AG04450 (cell line): Measurements from ENCODE around the gene APOC3. TPM values are rescaled to one million over a fixed set of nuclear protein-coding genes. Genes with fewer than 3 reads are reported as not detected.
A peak's percentile ranks its signal among the peaks of the same experiment; 100 is the strongest.

Experiments used
- CTCF ChIA-PET: fragments of 300-600, 350-600 bp; formaldehyde crosslinking; extraction: SDS; loops from one replicate; lab custom pipeline; 2022; ENCODE audit warnings: antibody characterized with exemption, inconsistent platforms; lab: Charles Lee
- POLR2A ChIA-PET: fragments of 350-600 bp; formaldehyde crosslinking; extraction: SDS; loops from one replicate; lab custom pipeline; 2021; ENCODE audit warnings: antibody characterized with exemption, inconsistent platforms; lab: Yijun Ruan, JAX
- DNase-seq: peaks from one replicate; pipeline ENCODE4 v3.0.0-alpha.2; 2011; ENCODE audit warnings: low read depth, low spot score
- H3K27ac ChIP-seq: one replicate; pipeline ENCODE4 v1.5.1; 2012; ENCODE audit warnings: low read depth, low read length, control low read depth
- H3K27me3 ChIP-seq: one replicate; pipeline ENCODE4 v1.6.0; 2012; ENCODE audit warnings: low read length; ENCODE audit not compliant: control insufficient read depth, insufficient read depth
- H3K4me3 ChIP-seq: 2 replicates; pipeline ENCODE4 v1.5.1; 2011; ENCODE audit warnings: mild to moderate bottlenecking, low read depth, low read length, control low read depth
- H3K9me3 ChIP-seq: 2 replicates; pipeline ENCODE4 v1.5.1; 2012; ENCODE audit warnings: low read length; ENCODE audit not compliant: control insufficient read depth, insufficient read depth
- polyA plus RNA-seq: library from polyadenylated mRNA; depleted of rRNA; stranded (reverse); fragments of >200 nt; gene quantifications from 2 replicates; pipeline ENCODE4 v1.2.3, GENCODE V29; 2011
- TF ChIP-seq, protein P1 (sequence below): IDR thresholded peaks from 2 replicates; pipeline ENCODE4 v1.5.1; 2011; ENCODE audit warnings: low read depth, low read length, control low read depth, inconsistent platforms

Gene APOC3
- polyA plus RNA-seq, 1 experiment: not detected

DNA sequence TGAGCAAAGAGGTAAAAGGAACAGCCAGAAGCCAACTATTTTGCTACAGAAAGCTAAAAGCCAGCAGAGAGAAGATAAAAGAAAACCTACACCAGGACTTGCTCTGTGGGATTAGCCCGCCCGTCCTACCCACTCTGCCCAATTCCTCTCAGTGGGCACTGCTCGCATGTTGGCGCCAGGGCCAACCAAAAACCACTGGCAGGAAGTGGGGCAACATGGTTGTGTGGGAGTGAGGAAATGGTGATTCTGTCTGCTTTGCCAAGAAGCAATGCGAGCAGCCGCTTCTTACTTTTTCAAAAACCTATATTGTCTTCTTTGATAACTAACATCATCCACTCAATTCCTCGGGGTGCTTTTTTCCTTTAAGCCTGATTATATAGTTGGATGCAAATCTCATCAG is 21.9 kb downstream of the APOC3 start:
- TF ChIP-seq, protein P1, sequence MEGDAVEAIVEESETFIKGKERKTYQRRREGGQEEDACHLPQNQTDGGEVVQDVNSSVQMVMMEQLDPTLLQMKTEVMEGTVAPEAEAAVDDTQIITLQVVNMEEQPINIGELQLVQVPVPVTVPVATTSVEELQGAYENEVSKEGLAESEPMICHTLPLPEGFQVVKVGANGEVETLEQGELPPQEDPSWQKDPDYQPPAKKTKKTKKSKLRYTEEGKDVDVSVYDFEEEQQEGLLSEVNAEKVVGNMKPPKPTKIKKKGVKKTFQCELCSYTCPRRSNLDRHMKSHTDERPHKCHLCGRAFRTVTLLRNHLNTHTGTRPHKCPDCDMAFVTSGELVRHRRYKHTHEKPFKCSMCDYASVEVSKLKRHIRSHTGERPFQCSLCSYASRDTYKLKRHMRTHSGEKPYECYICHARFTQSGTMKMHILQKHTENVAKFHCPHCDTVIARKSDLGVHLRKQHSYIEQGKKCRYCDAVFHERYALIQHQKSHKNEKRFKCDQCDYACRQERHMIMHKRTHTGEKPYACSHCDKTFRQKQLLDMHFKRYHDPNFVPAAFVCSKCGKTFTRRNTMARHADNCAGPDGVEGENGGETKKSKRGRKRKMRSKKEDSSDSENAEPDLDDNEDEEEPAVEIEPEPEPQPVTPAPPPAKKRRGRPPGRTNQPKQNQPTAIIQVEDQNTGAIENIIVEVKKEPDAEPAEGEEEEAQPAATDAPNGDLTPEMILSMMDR: no peak
- Histone ChIP-seq H3K9me3 (no peaks in the 10 kb centered on the region), H3K27me3 (no peaks in the 10 kb centered on the region), H3K27ac (peak overlapping the region; percentile 39), H3K4me3 (no peak overlapping the region)
- DNase-seq: no peak
- ChIA-PET POLR2A (no interaction called here), CTCF (interaction anchor here (1.1 to 3.3 kb wide), 4 partner anchors 15 to 254 kb away, joined by 4 to 22 read pairs (median 6); partner anchors contain the start of gene APOA5)

DNA sequence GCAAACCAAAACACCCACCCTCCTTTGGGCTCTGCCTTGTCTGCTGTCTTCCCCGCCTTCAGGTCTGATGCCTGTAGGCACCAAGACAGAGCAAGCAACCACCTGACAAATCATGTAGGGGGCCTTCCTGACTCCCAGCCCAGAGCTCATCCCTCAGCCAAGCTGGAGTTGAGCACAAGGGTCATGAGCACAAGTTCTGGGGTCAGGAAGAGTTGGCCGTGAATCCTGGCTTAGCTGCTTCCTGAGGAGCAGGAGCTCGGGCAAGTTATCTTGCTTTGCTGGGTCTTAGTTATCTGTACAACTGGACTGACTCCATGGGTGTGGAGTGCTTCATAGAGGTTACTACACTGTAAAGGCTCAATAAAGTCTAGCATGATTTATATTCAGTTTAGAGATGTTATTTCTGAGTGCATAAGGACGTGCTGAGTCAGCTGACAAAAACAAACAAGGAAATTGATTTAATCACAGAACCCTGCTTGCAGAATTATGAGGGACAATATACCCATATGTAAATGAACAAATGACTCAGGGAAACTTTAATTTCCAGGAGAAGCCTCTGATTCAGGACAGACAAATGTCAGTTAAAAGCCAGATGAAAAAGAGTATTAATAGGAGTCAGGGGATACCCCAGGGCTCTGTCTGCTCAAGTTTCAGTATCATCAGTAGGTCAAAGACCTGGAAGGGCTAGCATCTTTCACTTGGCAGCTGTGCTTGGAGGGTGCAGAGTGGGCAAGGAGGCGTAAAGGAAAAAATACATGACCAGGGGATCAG is 22.7 kb downstream of the APOC3 start:
- CTCF ChIA-PET: interaction anchor here (1.0 to 3.5 kb wide), 5 partner anchors 12 to 254 kb away, joined by 3 to 22 read pairs (median 8); partner anchors contain the start of gene APOA5
- no peak overlapping the region for H3K4me3 ChIP-seq
- peak overlapping the region; percentile 39 for H3K27ac ChIP-seq
- POLR2A ChIA-PET: interaction anchor here (1.0 to 1.3 kb wide), 3 partner anchors 9 to 30 kb away, joined by 3 to 5 read pairs (median 4); partner anchors contain the start of gene APOA4
- DNase-seq: no peak
- H3K27me3 ChIP-seq: no peaks in the 10 kb centered on the region
- TF ChIP-seq, protein P1: no peak
- H3K9me3 ChIP-seq: no peaks in the 10 kb centered on the region

DNA sequence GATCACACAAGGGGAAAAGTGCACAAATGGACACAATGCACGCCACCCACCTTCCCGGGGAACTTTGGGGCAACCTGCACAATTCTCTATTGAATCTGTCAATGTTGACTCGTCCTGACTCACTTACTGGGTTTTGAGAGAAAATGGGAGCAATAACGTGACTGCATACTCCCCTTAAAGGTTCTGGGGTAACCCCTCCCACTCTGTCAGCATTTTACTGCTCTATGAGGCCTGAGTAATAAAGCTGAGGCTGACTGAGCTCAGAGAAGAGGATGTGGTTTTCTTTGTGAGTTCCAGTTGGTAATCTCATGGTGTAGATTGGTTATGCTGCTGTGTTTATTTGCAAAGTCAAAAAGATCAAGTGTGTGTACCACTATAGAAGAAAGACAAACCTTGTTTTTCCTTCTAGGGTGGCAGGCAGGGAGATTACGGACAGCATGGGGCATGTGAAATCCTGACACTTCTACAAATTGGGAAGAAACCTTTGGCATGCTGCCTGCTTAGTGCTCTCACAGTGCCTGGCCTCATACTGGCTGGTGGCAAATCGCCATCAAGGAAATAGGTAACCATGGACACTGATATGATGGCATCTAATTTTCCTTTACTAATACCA is 23.9 kb downstream of the APOC3 start:
- Histone ChIP-seq H3K27me3 (no peaks in the 10 kb centered on the region), H3K9me3 (no peaks in the 10 kb centered on the region), H3K4me3 (no peak overlapping the region), H3K27ac (peak overlapping the region; percentile 69)
- POLR2A ChIA-PET: interaction anchor here (0.6 to 1.3 kb wide), 6 partner anchors 8 to 290 kb away, joined by 3 to 7 read pairs (median 4); partner anchors contain the start of gene APOA4
- TF ChIP-seq, protein P1: no peak
- CTCF ChIA-PET: interaction anchor here (1.0 to 3.5 kb wide), 7 partner anchors 13 to 252 kb away, joined by 3 to 22 read pairs (median 4); partner anchors contain the start of gene APOA5
- DNase-seq: peak; percentile 74

DNA sequence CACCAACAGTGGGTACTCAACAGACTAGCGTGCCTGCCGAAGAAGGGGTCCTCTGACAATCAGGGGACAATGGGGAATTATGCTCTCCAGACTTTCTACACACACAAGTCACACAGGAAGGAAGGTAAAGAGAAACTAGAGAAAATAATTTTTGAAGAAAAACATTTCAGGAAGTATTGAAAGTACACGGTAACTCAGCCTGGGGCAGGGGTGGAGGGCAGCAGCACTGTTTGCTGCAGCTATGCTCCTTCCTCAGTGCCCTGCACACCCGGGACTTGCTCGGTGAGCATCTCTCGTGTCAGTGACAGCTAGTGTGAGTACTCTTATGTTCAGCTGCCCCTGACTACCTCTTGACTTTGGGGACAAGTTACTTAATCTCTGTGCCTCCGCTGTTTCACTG is 25.7 kb downstream of the APOC3 start:
- Histone ChIP-seq H3K27me3 (no peaks in the 10 kb centered on the region), H3K9me3 (no peaks in the 10 kb centered on the region), H3K4me3 (no peak overlapping the region), H3K27ac (no peak overlapping the region)
- POLR2A ChIA-PET: interaction anchor here (0.6 kb wide), 1 partner anchor 243 kb away, joined by 3 read pairs; no protein-coding TSS in a partner anchor
- no peak for DNase-seq
- CTCF ChIA-PET: interaction anchor here (0.5 to 3.5 kb wide), 3 partner anchors 65 to 1584 kb away, joined by 4 to 16 read pairs (median 7); partner anchors contain the start of gene APOA5
- TF ChIP-seq, protein P1: no peak
